Endothelial cell of umbilical vein (primary cell): ENCODE measurements around the gene AP2A2. TPM values are rescaled to one million over a fixed set of nuclear protein-coding genes. Genes with fewer than 3 reads are reported as not detected.

Experiments used
- BruUV-seq: library from RNA; stranded (reverse); fragments of 400-500 nt; replicated peaks from 2 replicates; lab custom pipeline; 2021; lab: Mats Ljungman, UMichigan
- CTCF ChIA-PET: fragments of 300-600, 350-600 bp; sonication (Branson Sonifier 250); formaldehyde crosslinking; loops from one replicate; lab custom pipeline; 2021; ENCODE audit warnings: antibody characterized with exemption, inconsistent platforms; lab: Charles Lee
- POLR2A ChIA-PET: fragments of 300-600, 350-600 bp; sonication (Branson Sonifier 250); formaldehyde crosslinking; loops from one replicate; lab custom pipeline; 2021; ENCODE audit warnings: antibody characterized with exemption, inconsistent platforms; lab: Charles Lee
- DNase-seq: peaks from one replicate; pipeline ENCODE4 v3.0.0-alpha.2; 2011; ENCODE audit warnings: low read depth, low spot score
- FAIRE-seq: peaks from 2 replicates; lab custom pipeline; 2011; peaks lifted over from hg19 to GRCh38; lab: Jason Lieb, UNC
- H2AFZ ChIP-seq: 2 replicates; pipeline ENCODE4 v1.6.0; 2012; ENCODE audit warnings: low read depth, low read length, control low read depth, inconsistent platforms
- H3K27ac ChIP-seq: 2 replicates; pipeline ENCODE4 v1.5.1; 2011; ENCODE audit warnings: low read depth, mild to moderate bottlenecking, control low read depth, low read length, moderate library complexity; ENCODE audit not compliant: insufficient read depth
- H3K27me3 ChIP-seq, 2 experiments: 2 replicates each; pipeline versions ENCODE4 v1.6.0 to v1.6.1; 2011; ENCODE audit warnings: low read length in 2 of 2, mixed read lengths in 1 of 2; ENCODE audit not compliant: control insufficient read depth in 2 of 2, insufficient read depth in 2 of 2
- H3K36me3 ChIP-seq, 2 experiments: 2 replicates in 1 of 2; 3 replicates in 1 of 2; pipeline ENCODE4 v1.5.1; 2011; ENCODE audit warnings: low read length in 2 of 2, mild to moderate bottlenecking in 1 of 2, moderate library complexity in 1 of 2; ENCODE audit not compliant: control insufficient read depth in 2 of 2, insufficient read depth in 2 of 2; ENCODE audit errors: extremely low read depth in 1 of 2
- H3K4me1 ChIP-seq: 3 replicates; pipeline ENCODE4 v1.5.1; 2011; ENCODE audit warnings: mild to moderate bottlenecking, low read length; ENCODE audit not compliant: control insufficient read depth, insufficient read depth; ENCODE audit errors: extremely low read depth
- H3K4me2 ChIP-seq: 2 replicates; pipeline ENCODE4 v1.6.1; 2011; ENCODE audit warnings: low read length, control low read depth, mixed read lengths; ENCODE audit not compliant: insufficient read depth
- H3K4me3 ChIP-seq, 3 experiments: fragments of 200-600 bp in 1 of 3; sonication (generic), shearing (Covaris generic) in 1 of 3; replicated peaks in 1 of 3; 2 replicates each; pipeline ENCODE4 v1.5.1; 2011 to 2016; ENCODE audit warnings: control low read depth in 3 of 3, low read length in 3 of 3, mild to moderate bottlenecking in 2 of 3, inconsistent platforms in 1 of 3, low read depth in 1 of 3, moderate library complexity in 1 of 3; ENCODE audit not compliant: insufficient read depth in 1 of 3
- H3K79me2 ChIP-seq: 2 replicates; pipeline ENCODE4 v1.6.0; 2012; ENCODE audit warnings: low read length, inconsistent platforms; ENCODE audit not compliant: control insufficient read depth, insufficient read depth
- H3K9ac ChIP-seq: replicated peaks from 2 replicates; pipeline ENCODE3; 2011; ENCODE audit warnings: low read length, control low read depth; ENCODE audit not compliant: insufficient read depth; ENCODE audit errors: extremely low read depth
- H3K9me1 ChIP-seq: replicated peaks from 3 replicates; pipeline ENCODE4 v1.6.0; 2011; ENCODE audit warnings: mild to moderate bottlenecking, low read length; ENCODE audit not compliant: control insufficient read depth, insufficient read depth; ENCODE audit errors: extremely low read depth
- H3K9me3 ChIP-seq: replicated peaks from 2 replicates; pipeline ENCODE4 v1.5.1; 2012; ENCODE audit warnings: low read length, inconsistent platforms; ENCODE audit not compliant: control insufficient read depth, insufficient read depth
- H4K20me1 ChIP-seq: replicated peaks from 2 replicates; pipeline ENCODE3; 2011; ENCODE audit warnings: mild to moderate bottlenecking, low read length; ENCODE audit not compliant: control insufficient read depth, insufficient read depth; ENCODE audit errors: extremely low read depth
- CTCF ChIP-seq, 2 donors: IDR thresholded peaks; 1 replicate in 1 of 2; 2 replicates in 1 of 2; pipeline ENCODE4 v1.5.1; 2011; ENCODE audit warnings: low read length in 2 of 2, mild to moderate bottlenecking in 2 of 2, moderate library complexity in 2 of 2, control low read depth in 1 of 2, inconsistent platforms in 1 of 2, low read depth in 1 of 2; ENCODE audit not compliant: insufficient read depth in 1 of 2; ENCODE audit errors: extremely low read depth in 1 of 2
- EZH2 ChIP-seq: IDR thresholded peaks from 2 replicates; pipeline ENCODE4 v1.6.1; 2012; ENCODE audit warnings: borderline replicate concordance, low read depth, mild to moderate bottlenecking, moderate library complexity, low read length, inconsistent platforms; ENCODE audit not compliant: severe bottlenecking
- FOS ChIP-seq: IDR thresholded peaks from 2 replicates; pipeline ENCODE4 v1.6.1; 2011; ENCODE audit warnings: mild to moderate bottlenecking, low read length, moderate library complexity, borderline replicate concordance; ENCODE audit not compliant: insufficient read depth
- GATA2 ChIP-seq: IDR thresholded peaks from 2 replicates; pipeline ENCODE4 v1.7.0; 2011; ENCODE audit warnings: low read depth, mild to moderate bottlenecking, moderate library complexity, mixed read lengths, low read length; ENCODE audit not compliant: insufficient read length, insufficient read depth
- JUN ChIP-seq: IDR thresholded peaks from 2 replicates; pipeline ENCODE4 v1.6.1; 2011; ENCODE audit warnings: borderline replicate concordance, low read depth; ENCODE audit not compliant: insufficient read length, insufficient read depth
- MAX ChIP-seq: IDR thresholded peaks from 2 replicates; pipeline ENCODE4 v1.6.1; 2011; ENCODE audit not compliant: insufficient read depth, insufficient read length
- MYC ChIP-seq: IDR thresholded peaks from one replicate; pipeline ENCODE4 v1.6.1; 2011; ENCODE audit warnings: mild to moderate bottlenecking, low read depth, low read length
- POLR2A ChIP-seq: IDR thresholded peaks from 2 replicates; pipeline ENCODE4 v1.6.1; 2012; ENCODE audit warnings: low read depth, mild to moderate bottlenecking, control low read depth, low read length
- POLR2AphosphoS5 ChIP-seq: IDR thresholded peaks from 2 replicates; pipeline ENCODE4 v1.6.1; 2012; ENCODE audit warnings: low read depth, mild to moderate bottlenecking, control low read depth, low read length, moderate library complexity; ENCODE audit not compliant: insufficient read depth
- dilution Hi-C: fragments of 300-500 bp; cut with MboI; formaldehyde crosslinking; loops from one replicate; pipeline ENCODE4 v1.15.0; 2019; ENCODE audit warnings: low sequenced_read_pairs; ENCODE audit not compliant: extremely low pct_ligation_motif_present
- intact Hi-C: fragments of 100-400 bp; cut with micrococcal nuclease; formaldehyde crosslinking; loops from one replicate; pipeline ENCODE4 v1.10.0; 2022
- polyA plus RNA-seq, 4 experiments: library from polyadenylated mRNA; depleted of rRNA in 3 of 4; stranded (reverse) in 3 of 4; unstranded in 1 of 4; fragments of >200 nt; gene quantifications; 2 replicates each; pipeline versions ENCODE4 v1.2.1 to v1.2.3, GENCODE V29; 2011 to 2012; ENCODE audit warnings: missing spikeins in 1 of 4
- total RNA-seq: library from RNA; stranded (reverse); gene quantifications from 2 replicates; pipeline ENCODE4 v1.2.3, GENCODE V29; 2021

Gene AP2A2
- total and polyA plus RNA-seq, 2 donors (not counting 3 experiments of a cell fraction or from before 2014, with no cell fraction given) = 89.5 to 92.6 TPM

GRCh38 chr11:1035577-1036283, 110.1 kb downstream of the AP2A2 start:
- ChIA-PET POLR2A (no interaction called here), CTCF (no interaction called here)
- no peaks in the 10 kb centered on the region for H3K36me3 ChIP-seq
- H3K27ac ChIP-seq = no peak overlapping the region
- no peak overlapping the region for H3K9ac ChIP-seq
- intact Hi-C loops (no loop called here), dilution Hi-C loops (no loop called here)
- no peaks in the 10 kb centered on the region for H4K20me1 ChIP-seq
- H3K4me2 ChIP-seq = no peak overlapping the region
- H3K4me1 ChIP-seq = no peaks in the 10 kb centered on the region
- no peaks in the 10 kb centered on the region for H3K9me3 ChIP-seq
- H3K27me3 ChIP-seq = no peaks in the 10 kb centered on the region
- no peak for FAIRE-seq
- TF ChIP-seq JUN (no peak), FOS (no peak), EZH2 (no peak), POLR2AphosphoS5 (no peak), MAX (no peak), MYC (no peak), CTCF (IDR thresholded peaks at IDR 0.05; ENCODE audit: extremely low read depth in 1 of 2, insufficient read depth in 1 of 2, low read depth in 1 of 2, low read length in 2 of 2) (no peak), GATA2 (no peak), POLR2A (no peak)
- no peak for DNase-seq
- BruUV-seq = no TSS peak
- no peak overlapping the region for H2AFZ ChIP-seq
- no peaks in the 10 kb centered on the region for H3K79me2 ChIP-seq
- no peaks in the 10 kb centered on the region for H3K9me1 ChIP-seq
- H3K4me3 ChIP-seq = no peak overlapping the region
